Neural cell (in vitro differentiated cells): ENCODE measurements around the gene DPY30. TPM values are rescaled to one million over a fixed set of nuclear protein-coding genes. Genes with fewer than 3 reads are reported as not detected.

Experiments used
- H2AFZ ChIP-seq: fragments of 200-600, 300-800 bp; sonication (generic), shearing (Covaris generic); 2 replicates; pipeline ENCODE4 v1.6.0; 2014; ENCODE audit warnings: low read depth, mild to moderate bottlenecking, antibody characterized with exemption, low read length, moderate library complexity
- H3F3A ChIP-seq: fragments of 200-600 bp; shearing (Covaris generic); 2 replicates; pipeline ENCODE4 v1.6.1; 2016; ENCODE audit warnings: mild to moderate bottlenecking, moderate library complexity, mixed read lengths, antibody characterized with exemption, low read length; ENCODE audit not compliant: insufficient read depth, poor library complexity, severe bottlenecking
- H3K27ac ChIP-seq: fragments of 200-600, 300-800 bp; sonication (generic), shearing (Covaris generic); 2 replicates; pipeline ENCODE4 v1.5.1; 2014; ENCODE audit warnings: mild to moderate bottlenecking, low read length, moderate library complexity
- H3K27me3 ChIP-seq: fragments of 300-800, 200-600 bp; sonication (generic), shearing (Covaris generic); 2 replicates; pipeline ENCODE4 v1.6.0; 2014; ENCODE audit warnings: mild to moderate bottlenecking, low read depth, low read length, moderate library complexity; ENCODE audit not compliant: insufficient read depth
- H3K36me3 ChIP-seq: fragments of 300-800, 200-600 bp; sonication (generic), shearing (Covaris generic); 2 replicates; pipeline ENCODE4 v1.5.1; 2014; ENCODE audit warnings: mild to moderate bottlenecking, antibody characterized with exemption, low read length, moderate library complexity; ENCODE audit not compliant: insufficient read depth
- H3K4me2 ChIP-seq: fragments of 300-800, 200-600 bp; sonication (generic), shearing (Covaris generic); 2 replicates; pipeline ENCODE4 v1.6.0; 2014; ENCODE audit warnings: mild to moderate bottlenecking, low read length
- H3K4me3 ChIP-seq: fragments of 300-800, 200-600 bp; sonication (generic), shearing (Covaris generic); 2 replicates; pipeline ENCODE4 v1.5.1; 2014; ENCODE audit warnings: mild to moderate bottlenecking, low read length, moderate library complexity
- H3K79me2 ChIP-seq: fragments of 200-600 bp; shearing (Covaris generic); replicated peaks from 2 replicates; pipeline ENCODE4 v1.6.0; 2014; ENCODE audit warnings: mild to moderate bottlenecking, low read length, moderate library complexity; ENCODE audit not compliant: insufficient read depth
- H3K9ac ChIP-seq: fragments of 300-800, 200-600 bp; sonication (generic), shearing (Covaris generic); 2 replicates; pipeline ENCODE4 v1.6.1; 2016; ENCODE audit warnings: mild to moderate bottlenecking, low read length, mixed read lengths
- H3K9me2 ChIP-seq: fragments of 200-600 bp; shearing (Covaris generic); 2 replicates; pipeline ENCODE4 v1.6.1; 2016; ENCODE audit warnings: mild to moderate bottlenecking, low read length, mixed read lengths; ENCODE audit not compliant: insufficient read depth
- H3K9me3 ChIP-seq: fragments of 200-600, 300-800 bp; sonication (generic), shearing (Covaris generic); 2 replicates; pipeline ENCODE4 v1.6.1; 2016; ENCODE audit warnings: mild to moderate bottlenecking, mixed run types, low read length, moderate library complexity, mixed read lengths
- H4K20me1 ChIP-seq: fragments of 200-600 bp; shearing (Covaris generic); 2 replicates; pipeline ENCODE4 v1.6.1; 2016; ENCODE audit warnings: mild to moderate bottlenecking, mixed run types; ENCODE audit not compliant: insufficient read depth
- CTCF ChIP-seq: fragments of 450-650 bp; IDR thresholded peaks from 2 replicates; pipeline ENCODE4 v1.5.1; 2014; ENCODE audit warnings: antibody characterized with exemption, mild to moderate bottlenecking, moderate library complexity; ENCODE audit not compliant: poor library complexity, severe bottlenecking
- EP300 ChIP-seq: fragments of 450-650 bp; conservative IDR thresholded peaks from 2 replicates; pipeline ENCODE4 v1.6.1; 2014; ENCODE audit warnings: antibody characterized with exemption, mild to moderate bottlenecking, moderate library complexity; ENCODE audit not compliant: poor library complexity, severe bottlenecking
- EZH2 ChIP-seq: fragments of 200-600, 300-800 bp; shearing (Covaris generic), sonication (generic); IDR thresholded peaks from 2 replicates; pipeline ENCODE4 v1.6.1; 2014; ENCODE audit warnings: antibody characterized with exemption, low read length, borderline replicate concordance, mild to moderate bottlenecking; ENCODE audit not compliant: insufficient read depth, poor library complexity, severe bottlenecking
- MXI1 ChIP-seq: fragments of 450-650 bp; conservative IDR thresholded peaks from 2 replicates; pipeline ENCODE4 v1.6.1; 2014; ENCODE audit warnings: antibody characterized with exemption, mild to moderate bottlenecking; ENCODE audit not compliant: poor library complexity, severe bottlenecking
- POLR2AphosphoS5 ChIP-seq: IDR thresholded peaks from 2 replicates; pipeline ENCODE4 v1.6.1; 2012
- RAD21 ChIP-seq: fragments of 450-650 bp; conservative IDR thresholded peaks from 2 replicates; pipeline ENCODE4 v1.6.1; 2014; ENCODE audit warnings: antibody characterized with exemption, mild to moderate bottlenecking, moderate library complexity
- REST ChIP-seq: IDR thresholded peaks from 2 replicates; pipeline ENCODE4 v1.6.1; 2012; ENCODE audit warnings: borderline replicate concordance
- SMC3 ChIP-seq: fragments of 450-650 bp; conservative IDR thresholded peaks from 2 replicates; pipeline ENCODE4 v1.6.1; 2014; ENCODE audit warnings: antibody characterized with exemption, mild to moderate bottlenecking, moderate library complexity; ENCODE audit not compliant: poor library complexity
- TAF1 ChIP-seq: IDR thresholded peaks from 2 replicates; pipeline ENCODE4 v1.6.1; 2012; ENCODE audit warnings: low read depth
- polyA plus RNA-seq: library from polyadenylated mRNA; depleted of rRNA; stranded (reverse); fragments of >200 nt; gene quantifications from 2 replicates; pipeline ENCODE4 v1.2.3, GENCODE V29; 2014

Gene DPY30
- polyA plus RNA-seq, 1 donor from 2014 or later, result 201 TPM

GRCh38 chr2:31997653-31998052, 42.0 kb downstream of the DPY30 start:
- H3K36me3 ChIP-seq, result no peaks in the 10 kb centered on the region
- no peak for TF ChIP-seq REST
- TF ChIP-seq EP300, result no peak
- no peak for TF ChIP-seq TAF1
- H2AFZ ChIP-seq, result no peak overlapping the region
- no peaks in the 10 kb centered on the region for H3F3A ChIP-seq
- H4K20me1 ChIP-seq, result peaks cover 3% of the 10 kb centered on the region
- H3K4me2 ChIP-seq, result no peak overlapping the region
- H3K9ac ChIP-seq, result no peak overlapping the region
- no peaks in the 10 kb centered on the region for H3K9me3 ChIP-seq
- no peaks in the 10 kb centered on the region for H3K9me2 ChIP-seq
- H3K27ac ChIP-seq, result no peak overlapping the region
- H3K79me2 ChIP-seq, result peaks cover 61% of the 10 kb centered on the region
- H3K27me3 ChIP-seq, result no peaks in the 10 kb centered on the region
- no peak overlapping the region for H3K4me3 ChIP-seq

- Histone ChIP-seq H3K36me3 (no peaks in the 10 kb centered on the region), H3K9me2 (no peaks in the 10 kb centered on the region), H2AFZ (no peak overlapping the region), H3K79me2 (peaks cover 63% of the 10 kb centered on the region), H3K27ac (no peak overlapping the region), H3K4me2 (no peak overlapping the region), H3K9ac (no peak overlapping the region), H3K4me3 (no peak overlapping the region), H3K27me3 (no peaks in the 10 kb centered on the region), H3K9me3 (no peaks in the 10 kb centered on the region), H3F3A (no peaks in the 10 kb centered on the region), H4K20me1 (peaks cover 3% of the 10 kb centered on the region)
- TF ChIP-seq MXI1, result no peak
Measured at GRCh38 chr2:31996571-31997150, 42.9 kb downstream of the DPY30 start.

GRCh38 chr2:31992934-31993333, 46.7 kb downstream of the DPY30 start:
- Histone ChIP-seq H3K9me3 (no peaks in the 10 kb centered on the region), H3F3A (no peaks in the 10 kb centered on the region), H3K4me3 (no peak overlapping the region), H3K9ac (no peak overlapping the region), H4K20me1 (peaks cover 3% of the 10 kb centered on the region), H3K9me2 (no peaks in the 10 kb centered on the region), H2AFZ (no peak overlapping the region), H3K4me2 (no peak overlapping the region), H3K36me3 (no peaks in the 10 kb centered on the region), H3K79me2 (peaks cover 61% of the 10 kb centered on the region), H3K27me3 (no peaks in the 10 kb centered on the region), H3K27ac (no peak overlapping the region)
- no peak for TF ChIP-seq EP300

GRCh38 chr2:31992025-31992579, 47.5 kb downstream of the DPY30 start:
- no peak overlapping the region for H3K27ac ChIP-seq
- H3K9me3 ChIP-seq, result no peaks in the 10 kb centered on the region
- H3K27me3 ChIP-seq, result no peaks in the 10 kb centered on the region
- H3K4me3 ChIP-seq, result no peak overlapping the region
- H3F3A ChIP-seq, result no peaks in the 10 kb centered on the region
- H4K20me1 ChIP-seq, result peaks cover 3% of the 10 kb centered on the region
- H3K36me3 ChIP-seq, result no peaks in the 10 kb centered on the region
- no peaks in the 10 kb centered on the region for H3K9me2 ChIP-seq
- peaks cover 61% of the 10 kb centered on the region for H3K79me2 ChIP-seq
- H3K4me2 ChIP-seq, result no peak overlapping the region
- H2AFZ ChIP-seq, result no peak overlapping the region
- no peak overlapping the region for H3K9ac ChIP-seq
- TF ChIP-seq TAF1 (no peak), EP300 (no peak), RAD21 (no peak), EZH2 (no peak), SMC3 (no peak), REST (no peak), CTCF (no peak), POLR2AphosphoS5 (no peak)
